ENCODE data around the gene NCF4. TPM values are rescaled to one million over a fixed set of nuclear protein-coding genes. Genes with fewer than 3 reads are reported as not detected.

NCF4 gene
- total and polyA plus RNA-seq, 2 of the 4 experiments (the other 2 are of a cell fraction), result not detected

DNA sequence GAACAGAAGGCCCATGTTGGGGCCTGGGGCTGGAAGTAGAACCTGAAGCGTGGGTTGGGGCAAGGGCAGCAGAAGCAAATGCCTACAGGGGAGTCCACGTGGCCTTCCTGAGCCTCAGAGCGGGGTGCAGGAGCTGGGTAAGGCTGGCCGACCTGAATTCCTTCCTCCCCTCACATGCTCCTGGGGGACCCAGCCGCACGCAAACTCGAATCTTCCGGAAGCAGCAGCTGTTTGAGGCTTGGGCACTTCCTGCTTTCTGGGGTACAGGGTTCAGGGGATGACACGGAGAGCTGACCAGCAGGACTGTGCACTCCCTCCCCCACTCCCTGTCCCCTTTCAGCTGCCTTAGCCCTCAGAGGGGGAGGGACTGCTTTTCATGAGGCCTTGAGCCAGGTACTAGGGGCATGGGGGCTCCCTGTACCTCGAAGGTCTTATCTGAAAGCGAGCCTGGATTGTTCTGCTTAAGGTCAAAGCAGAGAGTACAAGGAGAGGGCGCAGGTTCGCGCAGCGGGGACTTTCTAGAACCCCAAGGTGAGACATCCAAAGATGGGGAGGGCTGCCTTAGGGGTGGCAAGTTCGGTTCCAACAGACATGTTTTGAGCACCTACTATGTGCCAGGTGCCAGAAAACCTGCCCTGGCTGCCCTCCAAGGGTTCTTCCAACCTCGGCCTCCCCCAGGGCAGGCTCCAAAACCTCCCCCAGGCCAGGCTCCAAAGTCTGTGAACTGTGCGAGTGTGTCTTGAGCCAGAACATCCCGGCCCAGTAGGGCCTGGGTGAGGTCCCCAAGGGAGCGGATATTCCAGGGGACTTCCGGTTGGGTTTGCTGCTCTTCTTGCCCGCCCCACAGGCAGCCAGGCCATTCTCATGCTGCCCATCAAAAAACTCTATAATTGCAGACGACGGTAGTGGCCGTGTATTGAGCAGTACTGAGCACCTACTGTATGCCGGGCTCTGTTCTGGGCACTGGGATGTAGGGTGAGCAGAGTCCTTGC lies 1.7 kb downstream of the NCF4 start:
- no peak overlapping the region for H3K14ac ChIP-seq (replicated peaks; ENCODE audit: low read depth, low read length)
- no peak overlapping the region for H2AK9ac ChIP-seq (replicated peaks; ENCODE audit: low read depth, low read length, poor library complexity)
- DNase-seq, result no peak
- H3K9ac ChIP-seq (ENCODE audit: low read depth, low read length), result no peak overlapping the region
- H3K23ac ChIP-seq (ENCODE audit: low read depth, low read length), result no peak overlapping the region
- H2BK15ac ChIP-seq (ENCODE audit: low read depth, low read length), result no peak overlapping the region
- H3K27ac ChIP-seq (ENCODE audit: insufficient read depth, low read length), result no peak overlapping the region
- ATAC-seq (ENCODE audit: low read depth), result no peak
- 46% methylated on average over 5 of the region's 26 CpGs; no CpG with 5 or more reads in 1 of the 2 experiments for WGBS, 2 experiments (ENCODE audit: extremely low coverage in 2 of 2, insufficient read length in 1 of 2)
- H3K4me3 ChIP-seq (ENCODE audit: insufficient read depth, low read depth, low read length), result no peak overlapping the region
- H4K91ac ChIP-seq (ENCODE audit: insufficient read depth, low read depth, low read length), result no peak overlapping the region
- dilution Hi-C loops (cut with HindIII; ENCODE audit: low sequenced_read_pairs, unreplicated experiment) (no loop called here), in situ Hi-C loops (cut with MboI; ENCODE audit: low sequenced_read_pairs) (no loop called here), intact Hi-C loops (cut with micrococcal nuclease) (no loop called here)
- BruUV-seq (replicated peaks), result no TSS peak
- H2BK120ac ChIP-seq (ENCODE audit: low read depth, low read length), result no peak overlapping the region
- H3K18ac ChIP-seq (ENCODE audit: low read depth, low read length), result no peak overlapping the region
- no peak overlapping the region for H3K4me2 ChIP-seq (ENCODE audit: low read depth, low read length)
- no peak overlapping the region for H3K4ac ChIP-seq (ENCODE audit: low read depth, low read length)
- no peaks in the 10 kb centered on the region for H3K79me1 ChIP-seq (ENCODE audit: low read depth in 1 of 2, low read length in 2 of 2)
- no peak overlapping the region for H4K8ac ChIP-seq (ENCODE audit: low read depth in 2 of 2, low read length in 2 of 2)
- CTCF ChIA-PET, result no interaction called here
- H2AFZ ChIP-seq (replicated peaks; ENCODE audit: low read length, poor library complexity), result peak overlapping the region; percentile 30
- peaks cover 19% of the 10 kb centered on the region for H3K27me3 ChIP-seq (ENCODE audit: control insufficient read depth, insufficient read depth, low read length)
- H2AK5ac ChIP-seq (ENCODE audit: low read depth, low read length), result no peak overlapping the region
- no peaks in the 10 kb centered on the region for H3K9me3 ChIP-seq (ENCODE audit: control insufficient read depth, insufficient read depth, low read length)
- POLR2A ChIA-PET (ENCODE audit: unreplicated experiment), result interaction anchor here (0.6 kb wide), 1 partner anchor 590 kb away, joined by 6 read pairs; no protein-coding TSS in a partner anchor
- H2BK5ac ChIP-seq (ENCODE audit: low read depth, low read length, poor library complexity, severe bottlenecking), result no peak overlapping the region
- H3K9me1 ChIP-seq (ENCODE audit: insufficient read depth, low read length), result no peaks in the 10 kb centered on the region
- H3K4me1 ChIP-seq (ENCODE audit: control insufficient read depth, insufficient read depth, low read length), result no peaks in the 10 kb centered on the region
- no peak overlapping the region for H3K56ac ChIP-seq (ENCODE audit: extremely low read depth, insufficient read depth, low read length)
- no peak overlapping the region for H4K5ac ChIP-seq (ENCODE audit: low read depth, low read length)
- no peak overlapping the region for H2BK20ac ChIP-seq (ENCODE audit: low read depth, low read length)
- H4K20me1 ChIP-seq (ENCODE audit: insufficient read depth, low read length), result no peaks in the 10 kb centered on the region; the same call in 1 of the 2 replicates
- H3K36me3 ChIP-seq (ENCODE audit: control insufficient read depth, insufficient read depth, low read length), result no peaks in the 10 kb centered on the region
- no peak for TF ChIP-seq POLR2A (IDR thresholded peaks at IDR 0.05; ENCODE audit: low read depth, low read length)
- no peak for TF ChIP-seq MXI1 (IDR thresholded peaks at IDR 0.05; ENCODE audit: borderline replicate concordance, low read depth, low read length)
- TF ChIP-seq BHLHE40 (IDR thresholded peaks at IDR 0.05; ENCODE audit: low read depth, low read length), result no peak
- TF ChIP-seq, protein P1, sequence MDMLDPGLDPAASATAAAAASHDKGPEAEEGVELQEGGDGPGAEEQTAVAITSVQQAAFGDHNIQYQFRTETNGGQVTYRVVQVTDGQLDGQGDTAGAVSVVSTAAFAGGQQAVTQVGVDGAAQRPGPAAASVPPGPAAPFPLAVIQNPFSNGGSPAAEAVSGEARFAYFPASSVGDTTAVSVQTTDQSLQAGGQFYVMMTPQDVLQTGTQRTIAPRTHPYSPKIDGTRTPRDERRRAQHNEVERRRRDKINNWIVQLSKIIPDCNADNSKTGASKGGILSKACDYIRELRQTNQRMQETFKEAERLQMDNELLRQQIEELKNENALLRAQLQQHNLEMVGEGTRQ (IDR thresholded peaks at IDR 0.05; ENCODE audit: low read depth, low read length), result no peak
- TF ChIP-seq RAD21 (IDR thresholded peaks at IDR 0.05; ENCODE audit: low read length), result no peak
- TF ChIP-seq NFE2L2 (IDR thresholded peaks at IDR 0.05; ENCODE audit: low read depth, low read length), result no peak
- TF ChIP-seq, protein P2, sequence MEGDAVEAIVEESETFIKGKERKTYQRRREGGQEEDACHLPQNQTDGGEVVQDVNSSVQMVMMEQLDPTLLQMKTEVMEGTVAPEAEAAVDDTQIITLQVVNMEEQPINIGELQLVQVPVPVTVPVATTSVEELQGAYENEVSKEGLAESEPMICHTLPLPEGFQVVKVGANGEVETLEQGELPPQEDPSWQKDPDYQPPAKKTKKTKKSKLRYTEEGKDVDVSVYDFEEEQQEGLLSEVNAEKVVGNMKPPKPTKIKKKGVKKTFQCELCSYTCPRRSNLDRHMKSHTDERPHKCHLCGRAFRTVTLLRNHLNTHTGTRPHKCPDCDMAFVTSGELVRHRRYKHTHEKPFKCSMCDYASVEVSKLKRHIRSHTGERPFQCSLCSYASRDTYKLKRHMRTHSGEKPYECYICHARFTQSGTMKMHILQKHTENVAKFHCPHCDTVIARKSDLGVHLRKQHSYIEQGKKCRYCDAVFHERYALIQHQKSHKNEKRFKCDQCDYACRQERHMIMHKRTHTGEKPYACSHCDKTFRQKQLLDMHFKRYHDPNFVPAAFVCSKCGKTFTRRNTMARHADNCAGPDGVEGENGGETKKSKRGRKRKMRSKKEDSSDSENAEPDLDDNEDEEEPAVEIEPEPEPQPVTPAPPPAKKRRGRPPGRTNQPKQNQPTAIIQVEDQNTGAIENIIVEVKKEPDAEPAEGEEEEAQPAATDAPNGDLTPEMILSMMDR (conservative IDR thresholded peaks at IDR 0.05; ENCODE audit: low read depth, low read length), result no peak
- TF ChIP-seq, protein P3, sequence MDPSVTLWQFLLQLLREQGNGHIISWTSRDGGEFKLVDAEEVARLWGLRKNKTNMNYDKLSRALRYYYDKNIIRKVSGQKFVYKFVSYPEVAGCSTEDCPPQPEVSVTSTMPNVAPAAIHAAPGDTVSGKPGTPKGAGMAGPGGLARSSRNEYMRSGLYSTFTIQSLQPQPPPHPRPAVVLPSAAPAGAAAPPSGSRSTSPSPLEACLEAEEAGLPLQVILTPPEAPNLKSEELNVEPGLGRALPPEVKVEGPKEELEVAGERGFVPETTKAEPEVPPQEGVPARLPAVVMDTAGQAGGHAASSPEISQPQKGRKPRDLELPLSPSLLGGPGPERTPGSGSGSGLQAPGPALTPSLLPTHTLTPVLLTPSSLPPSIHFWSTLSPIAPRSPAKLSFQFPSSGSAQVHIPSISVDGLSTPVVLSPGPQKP (IDR thresholded peaks at IDR 0.05; ENCODE audit: borderline replicate concordance, low read depth, low read length), result no peak
- TF ChIP-seq RFX5 (IDR thresholded peaks at IDR 0.05; ENCODE audit: low read depth, low read length), result no peak
- no peak for TF ChIP-seq FOS (IDR thresholded peaks at IDR 0.05; ENCODE audit: low read depth, low read length)
- no peak for TF ChIP-seq MAZ (IDR thresholded peaks at IDR 0.05; ENCODE audit: borderline replicate concordance, low read depth, low read length)
- no peak for TF ChIP-seq SMC3 (IDR thresholded peaks at IDR 0.05; ENCODE audit: low read depth, low read length)
- no peak for TF ChIP-seq CEBPB (IDR thresholded peaks at IDR 0.05; ENCODE audit: low read depth, low read length)
- no peak for TF ChIP-seq RCOR1 (IDR thresholded peaks at IDR 0.05; ENCODE audit: insufficient replicate concordance, low read length)

Measured in IMR-90 (cell line).